ENCODE measurements around the gene TM4SF4. TPM values are rescaled to one million over a fixed set of nuclear protein-coding genes. Genes with fewer than 3 reads are reported as not detected.

Gene TM4SF4
- total RNA-seq (2014; rRNA removed; shearing (Covaris generic)), result not detected in 2 replicates

- Histone ChIP-seq H3K4me1 (replicated peaks) (peaks cover 30% of the 10 kb centered on the region), H3K9me3 (replicated peaks) (no peaks in the 10 kb centered on the region), H3K4me3 (no peak within 1 kb of the TSS), H3K36me3 (no peaks in the 10 kb centered on the region), H3K27me3 (replicated peaks) (no peaks in the 10 kb centered on the region), H3K27ac (peak within 1 kb of the TSS; percentile 26; the same call in 1 of the 2 replicates)
- DNase-seq (ENCODE audit: low read depth in 1 of 2, low spot score in 2 of 2), result no peak
Observed at GRCh38 chr3:149474250-149474817, at the start of gene TM4SF4. TM4SF4 (plus strand) TSS chr3:149474697; CDS start chr3:149474878, 181 bp downstream.

DNA sequence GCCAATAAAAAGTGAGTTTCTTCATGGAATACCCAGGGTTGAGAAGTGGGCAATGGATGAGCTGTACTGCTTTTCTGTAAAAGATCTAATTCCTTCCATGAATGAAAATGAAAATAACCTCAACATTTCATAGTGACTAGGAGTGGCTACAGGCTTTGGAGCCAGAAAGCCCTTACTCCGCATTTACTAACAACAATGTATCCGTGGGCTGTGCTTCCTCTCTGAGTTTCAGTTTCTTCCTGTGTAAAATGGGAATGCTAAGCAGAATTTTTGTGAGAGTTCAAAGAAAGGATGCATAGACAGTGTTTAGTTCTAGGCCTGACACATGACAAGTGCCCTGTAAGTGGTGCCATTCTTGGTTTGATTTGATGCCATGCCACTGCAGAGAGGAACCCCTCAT, 49.6 kb upstream of the TM4SF4 start:
- no peaks in the 10 kb centered on the region for H3K36me3 ChIP-seq
- H3K27ac ChIP-seq, result no peak overlapping the region
- H3K4me1 ChIP-seq (replicated peaks), result 0 out of 2 replicates have a peak, but pooled peaks cover 4% of the 10 kb centered on the region
- H3K9me3 ChIP-seq (replicated peaks), result no peaks in the 10 kb centered on the region
- no peaks in the 10 kb centered on the region for H3K27me3 ChIP-seq (replicated peaks)
- DNase-seq (ENCODE audit: low read depth in 1 of 2, low spot score in 2 of 2), result no peak
- no peak overlapping the region for H3K4me3 ChIP-seq

DNA sequence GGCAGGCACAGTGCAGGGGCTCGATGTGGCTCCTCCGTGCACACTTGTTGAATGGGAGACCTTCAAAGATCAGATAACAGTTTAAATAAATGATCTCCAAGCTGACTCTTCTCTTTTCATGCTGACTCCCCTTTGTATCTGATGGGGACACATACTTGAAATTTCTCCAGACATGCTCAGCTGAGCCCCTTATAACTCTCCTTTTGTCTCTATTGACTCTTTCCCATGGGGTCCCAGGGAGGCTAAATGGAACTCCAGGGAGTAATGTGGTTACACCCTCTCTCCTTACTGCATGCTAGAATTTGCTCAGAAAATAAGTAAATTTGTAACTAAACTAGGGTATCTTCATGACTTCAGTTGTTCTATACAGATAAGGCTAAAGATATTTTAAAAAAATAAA, 48.2 kb upstream of the TM4SF4 start:
- no peak for DNase-seq (ENCODE audit: low read depth in 1 of 2, low spot score in 2 of 2)
- Histone ChIP-seq H3K36me3 (no peaks in the 10 kb centered on the region), H3K27me3 (replicated peaks) (no peaks in the 10 kb centered on the region), H3K9me3 (replicated peaks) (no peaks in the 10 kb centered on the region), H3K27ac (no peak overlapping the region), H3K4me1 (replicated peaks) (0 out of 2 replicates have a peak, but pooled peaks cover 4% of the 10 kb centered on the region), H3K4me3 (no peak overlapping the region)

DNA sequence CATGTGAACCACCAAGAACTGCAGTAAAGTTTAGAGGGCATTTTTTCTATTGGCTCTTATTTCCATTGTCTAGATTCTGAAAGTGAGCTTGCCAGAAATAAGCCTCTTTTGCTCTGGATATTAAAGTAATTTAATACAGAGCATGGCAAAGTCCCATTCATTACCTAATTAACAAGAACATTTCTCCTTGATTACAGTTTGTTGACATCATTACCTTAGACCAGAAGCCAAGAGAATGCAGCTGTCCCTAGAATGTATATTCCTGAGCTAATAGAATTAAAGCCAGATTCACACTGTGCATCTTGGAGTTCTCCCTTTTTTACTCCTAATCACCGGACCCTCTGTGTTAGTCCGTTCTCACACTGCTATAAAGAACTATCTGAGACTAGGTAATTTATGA, 46.4 kb upstream of the TM4SF4 start:
- H3K9me3 ChIP-seq (replicated peaks), result no peaks in the 10 kb centered on the region
- DNase-seq (ENCODE audit: low read depth in 1 of 2, low spot score in 2 of 2), result no peak
- no peaks in the 10 kb centered on the region for H3K36me3 ChIP-seq
- H3K4me3 ChIP-seq, result no peak overlapping the region
- H3K27me3 ChIP-seq (replicated peaks), result no peaks in the 10 kb centered on the region
- 0 out of 2 replicates have a peak, but pooled peaks cover 4% of the 10 kb centered on the region for H3K4me1 ChIP-seq (replicated peaks)
- no peak overlapping the region for H3K27ac ChIP-seq

DNA sequence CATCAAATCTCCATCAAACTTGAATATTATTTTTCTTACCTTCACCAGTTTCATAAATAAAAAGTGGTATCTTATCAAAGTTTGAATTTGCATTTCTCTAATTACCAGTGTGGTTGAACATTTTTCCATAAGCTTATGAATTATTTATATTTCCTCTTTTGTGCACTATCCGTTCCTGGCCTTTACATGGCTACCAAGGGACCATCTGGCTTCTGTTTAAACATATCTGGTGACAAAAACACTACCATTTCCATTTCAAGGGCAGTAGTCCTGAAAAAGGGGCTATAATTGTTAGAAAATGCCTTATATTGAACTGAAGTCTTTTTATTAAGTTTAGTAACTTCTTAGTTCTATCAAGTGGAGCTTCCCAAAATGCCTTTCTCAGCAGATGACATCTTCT, 44.3 kb upstream of the TM4SF4 start:
- Histone ChIP-seq H3K27ac (no peak overlapping the region), H3K4me1 (replicated peaks) (0 out of 2 replicates have a peak, but pooled peaks cover 4% of the 10 kb centered on the region), H3K27me3 (replicated peaks) (no peaks in the 10 kb centered on the region), H3K4me3 (no peak overlapping the region), H3K36me3 (no peaks in the 10 kb centered on the region), H3K9me3 (replicated peaks) (no peaks in the 10 kb centered on the region)
- DNase-seq (ENCODE audit: low read depth in 1 of 2, low spot score in 2 of 2), result no peak

GRCh38 chr3:149432149-149432548, 42.3 kb upstream of the TM4SF4 start:
- H3K27me3 ChIP-seq (replicated peaks), result no peaks in the 10 kb centered on the region
- H3K9me3 ChIP-seq (replicated peaks), result no peaks in the 10 kb centered on the region
- DNase-seq (ENCODE audit: low read depth in 1 of 2, low spot score in 2 of 2), result no peak
- H3K4me3 ChIP-seq, result no peak overlapping the region
- H3K36me3 ChIP-seq, result no peaks in the 10 kb centered on the region
- H3K4me1 ChIP-seq (replicated peaks), result 0 out of 2 replicates have a peak, but pooled peaks cover 4% of the 10 kb centered on the region
- no peak overlapping the region for H3K27ac ChIP-seq

DNA sequence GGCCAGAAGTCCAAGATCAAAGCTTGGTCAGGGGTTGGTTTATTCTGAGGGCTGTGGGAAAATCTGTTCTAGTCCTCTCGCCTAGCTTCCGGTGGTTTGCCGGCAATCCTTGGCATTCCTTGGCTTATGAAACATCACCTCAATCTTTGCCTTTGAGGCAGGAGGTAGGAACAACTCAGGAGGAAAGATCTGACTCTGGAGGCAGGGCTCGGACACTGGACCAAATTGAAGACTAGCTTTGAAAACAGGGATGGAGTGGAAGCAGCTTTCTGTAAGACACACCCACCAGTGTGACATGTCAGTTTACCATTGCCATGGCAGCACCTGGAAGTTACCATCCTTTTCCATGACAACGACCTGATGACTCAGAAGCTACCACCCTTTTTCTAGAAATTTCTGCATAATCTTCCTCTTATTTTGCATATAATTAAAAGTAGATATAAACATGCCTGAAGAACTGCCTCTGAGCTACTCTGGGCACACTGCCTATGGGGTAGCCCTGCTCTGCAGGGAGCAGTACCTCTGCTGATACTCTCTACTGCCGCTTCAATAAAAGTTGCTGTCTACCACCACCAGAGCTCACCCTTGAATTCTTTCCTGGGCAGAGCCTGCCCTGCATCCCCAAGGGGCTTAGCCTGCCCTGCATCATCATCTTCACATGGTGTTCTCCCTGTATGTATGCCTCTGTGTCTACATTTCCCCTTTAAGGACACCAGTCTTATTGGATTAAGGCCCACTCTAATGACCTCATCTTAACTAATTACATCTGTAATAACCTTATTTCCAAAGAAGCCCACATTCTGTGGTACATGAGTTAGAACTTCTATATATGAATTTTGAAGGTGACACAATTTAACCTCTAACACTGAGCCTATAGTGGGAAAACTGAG, 38.3 kb upstream of the TM4SF4 start:
- Histone ChIP-seq H3K9me3 (replicated peaks) (no peaks in the 10 kb centered on the region), H3K27me3 (replicated peaks) (no peaks in the 10 kb centered on the region), H3K36me3 (no peaks in the 10 kb centered on the region), H3K27ac (no peak overlapping the region), H3K4me1 (replicated peaks) (no peaks in the 10 kb centered on the region; the same call in 1 of the 2 replicates), H3K4me3 (no peak overlapping the region)
- DNase-seq (ENCODE audit: low read depth in 1 of 2, low spot score in 2 of 2), result no peak

- H3K4me1 ChIP-seq (replicated peaks), result peaks cover 10% of the 10 kb centered on the region
- H3K36me3 ChIP-seq, result no peaks in the 10 kb centered on the region
- H3K4me3 ChIP-seq, result no peak overlapping the region
- H3K9me3 ChIP-seq (replicated peaks), result no peaks in the 10 kb centered on the region
- H3K27ac ChIP-seq, result no peak overlapping the region
- H3K27me3 ChIP-seq (replicated peaks), result no peaks in the 10 kb centered on the region
- no peak for DNase-seq (ENCODE audit: low read depth in 1 of 2, low spot score in 2 of 2)
Observed at GRCh38 chr3:149437286-149437685, 37.2 kb upstream of the TM4SF4 start.

- H3K4me3 ChIP-seq, result no peak overlapping the region
- H3K4me1 ChIP-seq (replicated peaks), result peaks cover 13% of the 10 kb centered on the region
- DNase-seq (ENCODE audit: low read depth in 1 of 2, low spot score in 2 of 2), result no peak
- H3K36me3 ChIP-seq, result no peaks in the 10 kb centered on the region
- H3K27me3 ChIP-seq (replicated peaks), result no peaks in the 10 kb centered on the region
- H3K27ac ChIP-seq, result no peak overlapping the region
- H3K9me3 ChIP-seq (replicated peaks), result no peaks in the 10 kb centered on the region
Observed at GRCh38 chr3:149437710-149438109, 36.8 kb upstream of the TM4SF4 start.

- no peak overlapping the region for H3K4me3 ChIP-seq
- no peaks in the 10 kb centered on the region for H3K27me3 ChIP-seq (replicated peaks)
- H3K4me1 ChIP-seq (replicated peaks), result peaks cover 24% of the 10 kb centered on the region
- no peak for DNase-seq (ENCODE audit: low read depth in 1 of 2, low spot score in 2 of 2)
- no peaks in the 10 kb centered on the region for H3K9me3 ChIP-seq (replicated peaks)
- H3K27ac ChIP-seq, result no peak overlapping the region
- no peaks in the 10 kb centered on the region for H3K36me3 ChIP-seq
Observed at GRCh38 chr3:149438981-149439380, 35.5 kb upstream of the TM4SF4 start.

DNA sequence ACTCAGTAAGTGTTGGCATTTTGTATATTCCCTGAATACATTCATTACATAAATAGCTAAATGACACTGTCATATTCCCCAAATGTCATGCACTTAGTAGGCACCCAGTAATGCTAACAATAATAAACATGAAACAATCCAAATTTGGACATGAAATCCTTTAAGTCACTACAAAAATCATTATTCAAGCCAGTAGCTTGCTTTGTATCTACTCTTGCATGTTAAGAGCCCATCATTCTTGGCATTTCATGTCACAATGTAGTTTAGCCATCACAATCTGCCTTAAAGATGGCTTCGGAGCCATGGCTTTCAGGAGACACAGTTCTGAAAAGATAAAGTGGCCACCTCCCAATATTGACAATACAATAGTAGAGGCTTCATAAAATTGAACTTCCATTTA, 32.9 kb upstream of the TM4SF4 start:
- Histone ChIP-seq H3K27me3 (replicated peaks) (no peaks in the 10 kb centered on the region), H3K36me3 (no peaks in the 10 kb centered on the region), H3K4me1 (replicated peaks) (peaks cover 24% of the 10 kb centered on the region), H3K27ac (0 out of 2 replicates have a peak overlapping the region, but pooled peaks have one; percentile 6), H3K9me3 (replicated peaks) (no peaks in the 10 kb centered on the region), H3K4me3 (no peak overlapping the region)
- no peak for DNase-seq (ENCODE audit: low read depth in 1 of 2, low spot score in 2 of 2)

- H3K4me1 ChIP-seq (replicated peaks), result peaks cover 24% of the 10 kb centered on the region
- no peak overlapping the region for H3K4me3 ChIP-seq
- H3K9me3 ChIP-seq (replicated peaks), result no peaks in the 10 kb centered on the region
- H3K36me3 ChIP-seq, result no peaks in the 10 kb centered on the region
- DNase-seq (ENCODE audit: low read depth in 1 of 2, low spot score in 2 of 2), result no peak
- H3K27me3 ChIP-seq (replicated peaks), result no peaks in the 10 kb centered on the region
- 0 out of 2 replicates have a peak overlapping the region, but pooled peaks have one; percentile 6 for H3K27ac ChIP-seq
Observed at GRCh38 chr3:149442043-149442442, 32.5 kb upstream of the TM4SF4 start.

DNA sequence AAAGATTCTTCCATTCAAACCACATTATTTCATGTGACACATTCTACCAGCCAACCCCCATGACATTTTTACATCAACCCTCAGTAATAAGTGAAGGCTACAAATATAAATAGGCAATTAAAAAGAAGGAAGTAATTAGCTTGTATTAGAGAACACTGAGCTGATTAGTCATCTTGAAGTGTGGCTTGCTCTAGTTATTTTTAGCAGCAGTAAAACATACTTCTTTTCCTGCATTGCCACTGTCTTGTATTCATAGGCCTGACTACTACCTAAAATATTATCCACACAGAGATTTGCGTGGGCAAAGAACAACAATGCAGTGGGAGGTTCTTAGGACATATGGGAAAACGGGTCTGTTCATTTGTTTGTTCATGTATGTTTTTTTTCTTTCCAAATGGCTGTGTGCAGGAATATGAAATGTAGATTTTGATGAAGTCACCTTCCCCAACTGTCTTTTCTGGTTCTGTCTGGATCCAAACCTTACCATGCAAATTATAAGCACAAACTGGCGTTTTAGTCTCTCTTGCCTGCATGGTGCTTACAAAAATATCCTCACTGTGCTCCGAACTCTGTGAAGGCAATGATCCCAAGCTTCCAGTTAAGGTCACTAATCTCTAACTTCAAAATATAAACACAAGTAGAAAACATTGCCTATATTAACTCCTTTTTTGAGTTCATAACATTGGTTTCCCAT, 31.5 kb upstream of the TM4SF4 start:
- peak in 1 of 2 experiments; percentile 17 for DNase-seq (ENCODE audit: low read depth in 1 of 2, low spot score in 2 of 2)
- peaks cover 24% of the 10 kb centered on the region for H3K4me1 ChIP-seq (replicated peaks)
- no peak overlapping the region for H3K4me3 ChIP-seq
- H3K9me3 ChIP-seq (replicated peaks), result no peaks in the 10 kb centered on the region
- no peaks in the 10 kb centered on the region for H3K36me3 ChIP-seq
- peak overlapping the region; percentile 18; the same call in 1 of the 2 replicates for H3K27ac ChIP-seq
- H3K27me3 ChIP-seq (replicated peaks), result no peaks in the 10 kb centered on the region

- H3K9me3 ChIP-seq (replicated peaks), result no peaks in the 10 kb centered on the region
- H3K4me1 ChIP-seq (replicated peaks), result peaks cover 29% of the 10 kb centered on the region
- H3K27ac ChIP-seq, result no peak overlapping the region
- H3K4me3 ChIP-seq, result no peak overlapping the region
- H3K36me3 ChIP-seq, result no peaks in the 10 kb centered on the region
- no peaks in the 10 kb centered on the region for H3K27me3 ChIP-seq (replicated peaks)
- DNase-seq (ENCODE audit: low read depth in 1 of 2, low spot score in 2 of 2), result no peak
Observed at GRCh38 chr3:149443545-149443912, 31.0 kb upstream of the TM4SF4 start.
